ENCODE measurements around the gene DEF6. TPM values are rescaled to one million over a fixed set of nuclear protein-coding genes. Genes with fewer than 3 reads are reported as not detected.

Gene DEF6
- total RNA-seq, 1 donor: 1.3 TPM

DNA sequence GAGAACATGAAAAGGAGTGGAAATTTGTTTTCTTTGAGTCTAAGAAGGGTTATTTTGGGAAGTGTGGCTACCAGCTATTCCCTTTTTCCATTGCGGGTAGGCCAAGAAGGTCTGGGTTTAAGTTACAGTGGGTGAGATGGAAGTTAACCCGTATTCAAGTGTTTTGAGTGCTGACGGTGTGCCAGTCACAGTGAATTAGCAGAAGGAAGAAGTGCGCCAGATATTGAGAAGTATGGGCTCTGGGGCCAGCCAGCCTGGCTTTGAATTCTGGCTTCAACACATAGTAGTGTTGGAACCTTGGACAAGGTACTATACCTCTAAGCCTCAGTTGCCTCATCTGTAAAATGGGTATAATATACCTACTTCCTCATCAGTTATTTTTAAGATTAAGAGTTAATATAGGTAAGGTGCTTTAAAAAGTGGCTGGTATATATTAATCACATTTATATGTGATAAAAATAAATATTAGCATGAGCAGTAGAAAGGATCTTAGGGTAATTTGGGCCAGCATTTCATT lies 21.8 kb upstream of the DEF6 start:
- DNase-seq (ENCODE audit: low read depth): no peak
- TF ChIP-seq CTCF (IDR thresholded peaks at IDR 0.05; ENCODE audit: insufficient read depth, low read depth, low read length): no peak
- H3K4me3 ChIP-seq (ENCODE audit: low read depth, low read length): no peak overlapping the region

DNA sequence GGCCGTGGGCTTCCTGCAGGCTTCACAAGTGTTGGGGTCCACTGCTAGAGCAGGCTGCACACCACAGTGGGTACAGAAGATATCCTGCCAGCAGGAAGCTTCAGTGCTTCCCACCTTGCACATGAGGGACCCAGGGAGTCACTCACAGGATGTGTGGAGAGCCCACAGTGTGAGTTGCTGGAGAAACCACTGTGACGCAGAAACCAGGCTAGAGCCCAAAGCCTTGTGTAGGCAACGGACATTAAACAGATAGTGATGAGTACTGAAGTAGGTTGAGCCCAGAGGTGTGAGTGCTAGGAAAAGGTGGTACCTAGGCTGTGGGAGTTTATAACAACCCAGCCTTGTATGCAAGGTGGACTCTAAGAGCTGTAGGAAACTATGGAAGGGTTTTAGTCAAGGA lies 18.9 kb upstream of the DEF6 start:
- DNase-seq (ENCODE audit: low read depth): no peak
- H3K4me3 ChIP-seq (ENCODE audit: low read depth, low read length): no peak overlapping the region
- TF ChIP-seq CTCF (IDR thresholded peaks at IDR 0.05; ENCODE audit: insufficient read depth, low read depth, low read length): no peak

GRCh38 chr6:35280903-35281302 lies 16.7 kb upstream of the DEF6 start:
- DNase-seq (ENCODE audit: low read depth): no peak
- no peak for TF ChIP-seq CTCF (IDR thresholded peaks at IDR 0.05; ENCODE audit: insufficient read depth, low read depth, low read length)
- H3K4me3 ChIP-seq (ENCODE audit: low read depth, low read length): no peak overlapping the region

- no peak for TF ChIP-seq CTCF (IDR thresholded peaks at IDR 0.05; ENCODE audit: insufficient read depth, low read depth, low read length)
- DNase-seq (ENCODE audit: low read depth): no peak
- H3K4me3 ChIP-seq (ENCODE audit: low read depth, low read length): no peak overlapping the region
Observed at GRCh38 chr6:35282472-35282871, 15.1 kb upstream of the DEF6 start.

GRCh38 chr6:35283361-35283760 lies 14.3 kb upstream of the DEF6 start:
- no peak for TF ChIP-seq CTCF (IDR thresholded peaks at IDR 0.05; ENCODE audit: insufficient read depth, low read depth, low read length)
- no peak for DNase-seq (ENCODE audit: low read depth)
- H3K4me3 ChIP-seq (ENCODE audit: low read depth, low read length): no peak overlapping the region

DNA sequence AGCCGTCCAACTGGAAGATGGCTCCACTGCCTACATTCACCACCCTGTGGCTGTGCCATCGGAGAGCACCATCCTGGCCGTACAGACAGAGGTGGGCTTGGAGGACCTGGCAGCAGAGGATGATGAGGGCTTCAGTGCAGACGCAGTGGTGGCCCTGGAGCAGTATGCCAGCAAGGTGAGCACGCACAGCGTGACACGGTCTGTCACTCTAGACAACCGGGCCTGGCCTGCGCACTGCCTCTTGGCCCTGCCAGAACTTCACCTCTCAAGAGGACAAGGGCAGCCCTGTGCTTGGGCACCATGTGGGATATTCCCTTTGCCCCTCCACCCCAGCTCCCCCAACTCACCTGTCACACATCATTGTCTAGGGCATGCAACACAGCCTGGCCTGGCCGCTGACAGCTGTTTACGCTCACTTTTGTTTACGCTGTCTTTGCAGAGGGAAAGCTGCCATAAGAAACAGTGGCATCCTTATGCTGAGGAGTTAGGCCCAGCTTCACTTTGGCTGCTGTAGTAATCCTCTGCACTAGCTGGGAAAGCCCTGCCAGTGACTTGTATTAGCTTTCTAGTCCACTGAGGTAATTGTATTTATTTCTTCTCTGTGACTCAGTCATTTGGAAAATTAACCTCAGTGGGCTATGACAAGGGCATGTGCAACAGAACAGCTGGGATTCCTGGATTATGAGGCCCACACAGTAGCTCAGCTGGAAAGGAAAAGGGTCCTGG lies 9.8 kb upstream of the DEF6 start:
- TF ChIP-seq CTCF (IDR thresholded peaks at IDR 0.05; ENCODE audit: insufficient read depth, low read depth, low read length): no peak
- DNase-seq (ENCODE audit: low read depth): no peak

DNA sequence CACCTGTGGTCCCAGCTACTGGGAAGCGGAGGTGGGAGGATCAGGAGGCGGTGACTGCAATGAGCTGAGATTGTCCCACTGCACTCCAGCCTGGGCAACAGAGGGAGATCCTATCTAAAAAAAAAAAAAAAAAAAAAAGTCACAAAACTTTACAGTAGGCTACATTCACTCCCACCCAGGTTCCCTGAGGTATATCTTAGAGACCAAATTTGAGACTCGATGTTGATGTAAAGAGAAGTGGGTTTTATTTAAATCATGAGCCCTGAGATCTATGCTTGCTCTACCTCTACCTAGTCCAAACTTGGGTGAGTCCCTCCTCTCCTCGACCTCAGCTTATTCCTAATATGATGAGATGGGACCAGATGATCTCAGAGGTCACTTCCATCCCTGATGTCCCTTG lies 8.8 kb upstream of the DEF6 start:
- no peak overlapping the region for H3K4me3 ChIP-seq (ENCODE audit: low read depth, low read length)
- DNase-seq (ENCODE audit: low read depth): no peak
- TF ChIP-seq CTCF (IDR thresholded peaks at IDR 0.05; ENCODE audit: insufficient read depth, low read depth, low read length): no peak

More for the DNA sequence above, 9.8 kb upstream of the DEF6 start:
- no peak overlapping the region for H3K4me3 ChIP-seq (ENCODE audit: low read depth, low read length)
